ENCODE data around the gene MOGAT1.
"Not testable (repeated sequence)": the region's sequence is repeated elsewhere in the genome, so short reads cannot be mapped to it uniquely, and the experiment has no call there.

Gene MOGAT1

GRCh38 chr2:222751238-222751637, 79.8 kb downstream of the MOGAT1 start:
- Histone ChIP-seq H3K9me3 (ENCODE audit: control insufficient read depth, low read depth, low read length) (no peaks in the 10 kb centered on the region), H3K27ac (ENCODE audit: low read length) (no peak overlapping the region), H3K9ac (ENCODE audit: low read length) (no peak overlapping the region), H3K4me1 (ENCODE audit: control insufficient read depth, low read depth, low read length) (peaks cover 28% of the 10 kb centered on the region), H3K27me3 (ENCODE audit: control insufficient read depth, insufficient read depth, low read length) (no peaks in the 10 kb centered on the region), H3K36me3 (ENCODE audit: control insufficient read depth, low read depth, low read length) (no peaks in the 10 kb centered on the region), H3K4me3 (ENCODE audit: low read length) (no peak overlapping the region)

- Histone ChIP-seq H3K36me3 (ENCODE audit: control insufficient read depth, low read depth, low read length) (no peaks in the 10 kb centered on the region), H3K9me3 (ENCODE audit: control insufficient read depth, low read depth, low read length) (no peaks in the 10 kb centered on the region), H3K27ac (ENCODE audit: low read length) (no peak overlapping the region), H3K9ac (ENCODE audit: low read length) (no peak overlapping the region), H3K4me3 (ENCODE audit: low read length) (no peak overlapping the region), H3K4me1 (ENCODE audit: control insufficient read depth, low read depth, low read length) (peaks cover 23% of the 10 kb centered on the region), H3K27me3 (ENCODE audit: control insufficient read depth, insufficient read depth, low read length) (no peaks in the 10 kb centered on the region)
Measured at GRCh38 chr2:222751821-222752719, 80.6 kb downstream of the MOGAT1 start.

GRCh38 chr2:222752746-222753145, 81.3 kb downstream of the MOGAT1 start:
- Histone ChIP-seq H3K4me3 (ENCODE audit: low read length) (peak overlapping the region; percentile 7), H3K9me3 (ENCODE audit: control insufficient read depth, low read depth, low read length) (no peaks in the 10 kb centered on the region), H3K27me3 (ENCODE audit: control insufficient read depth, insufficient read depth, low read length) (no peaks in the 10 kb centered on the region), H3K9ac (ENCODE audit: low read length) (no peak overlapping the region), H3K36me3 (ENCODE audit: control insufficient read depth, low read depth, low read length) (no peaks in the 10 kb centered on the region), H3K4me1 (ENCODE audit: control insufficient read depth, low read depth, low read length) (peaks cover 16% of the 10 kb centered on the region), H3K27ac (ENCODE audit: low read length) (no peak overlapping the region)

GRCh38 chr2:222753251-222753824, 81.9 kb downstream of the MOGAT1 start:
- Histone ChIP-seq H3K36me3 (ENCODE audit: control insufficient read depth, low read depth, low read length) (no peaks in the 10 kb centered on the region), H3K4me3 (ENCODE audit: low read length) (peak overlapping the region; percentile 7), H3K27ac (ENCODE audit: low read length) (no peak overlapping the region), H3K9ac (ENCODE audit: low read length) (no peak overlapping the region), H3K9me3 (ENCODE audit: control insufficient read depth, low read depth, low read length) (no peaks in the 10 kb centered on the region), H3K4me1 (ENCODE audit: control insufficient read depth, low read depth, low read length) (peaks cover 16% of the 10 kb centered on the region), H3K27me3 (ENCODE audit: control insufficient read depth, insufficient read depth, low read length) (no peaks in the 10 kb centered on the region)

GRCh38 chr2:222754324-222754930, 83.0 kb downstream of the MOGAT1 start:
- Histone ChIP-seq H3K27me3 (ENCODE audit: control insufficient read depth, insufficient read depth, low read length) (no peaks in the 10 kb centered on the region), H3K9ac (ENCODE audit: low read length) (no peak overlapping the region), H3K4me1 (ENCODE audit: control insufficient read depth, low read depth, low read length) (peaks cover 16% of the 10 kb centered on the region)

GRCh38 chr2:222755593-222755992, 84.1 kb downstream of the MOGAT1 start:
- H3K27me3 ChIP-seq (ENCODE audit: control insufficient read depth, insufficient read depth, low read length); H3K36me3 ChIP-seq (ENCODE audit: control insufficient read depth, low read depth, low read length); H3K4me3 ChIP-seq (ENCODE audit: low read length); H3K27ac ChIP-seq (ENCODE audit: low read length); H3K9me3 ChIP-seq (ENCODE audit: control insufficient read depth, low read depth, low read length); H3K9ac ChIP-seq (ENCODE audit: low read length): not testable (repeated sequence)
- peaks cover 16% of the 10 kb centered on the region for H3K4me1 ChIP-seq (ENCODE audit: control insufficient read depth, low read depth, low read length)

More at GRCh38 chr2:222754324-222754930, 83.0 kb downstream of the MOGAT1 start:
- H3K36me3 ChIP-seq (ENCODE audit: control insufficient read depth, low read depth, low read length): no peaks in the 10 kb centered on the region
- H3K4me3 ChIP-seq (ENCODE audit: low read length): no peak overlapping the region
- no peaks in the 10 kb centered on the region for H3K9me3 ChIP-seq (ENCODE audit: control insufficient read depth, low read depth, low read length)
- H3K27ac ChIP-seq (ENCODE audit: low read length): no peak overlapping the region

GRCh38 chr2:222756362-222756831, 84.9 kb downstream of the MOGAT1 start:
- H3K36me3 ChIP-seq (ENCODE audit: control insufficient read depth, low read depth, low read length): no peaks in the 10 kb centered on the region
- H3K27me3 ChIP-seq (ENCODE audit: control insufficient read depth, insufficient read depth, low read length): no peaks in the 10 kb centered on the region
- peaks cover 16% of the 10 kb centered on the region for H3K4me1 ChIP-seq (ENCODE audit: control insufficient read depth, low read depth, low read length)
- H3K4me3 ChIP-seq (ENCODE audit: low read length): no peak overlapping the region
- H3K9ac ChIP-seq (ENCODE audit: low read length): no peak overlapping the region
- H3K27ac ChIP-seq (ENCODE audit: low read length): no peak overlapping the region
- H3K9me3 ChIP-seq (ENCODE audit: control insufficient read depth, low read depth, low read length): no peaks in the 10 kb centered on the region

- peaks cover 16% of the 10 kb centered on the region for H3K4me1 ChIP-seq (ENCODE audit: control insufficient read depth, low read depth, low read length)
- H3K9me3 ChIP-seq (ENCODE audit: control insufficient read depth, low read depth, low read length): no peaks in the 10 kb centered on the region
- no peaks in the 10 kb centered on the region for H3K27me3 ChIP-seq (ENCODE audit: control insufficient read depth, insufficient read depth, low read length)
- H3K27ac ChIP-seq (ENCODE audit: low read length): no peak overlapping the region
- H3K9ac ChIP-seq (ENCODE audit: low read length): no peak overlapping the region
- H3K4me3 ChIP-seq (ENCODE audit: low read length): no peak overlapping the region
- no peaks in the 10 kb centered on the region for H3K36me3 ChIP-seq (ENCODE audit: control insufficient read depth, low read depth, low read length)
Measured at GRCh38 chr2:222756951-222757650, 85.6 kb downstream of the MOGAT1 start.
